Amniotic epithelial cell (primary cell): ENCODE measurements around the gene EMILIN3.

ENCODE experiments used
- DNase-seq: peaks from one replicate; pipeline ENCODE4 v3.0.0-alpha.2; 2010; ENCODE audit warnings: low read depth

Gene EMILIN3

GRCh38 chr20:41366546-41367392 is at the start of gene EMILIN3:
TSS of gene EMILIN3 (minus strand) at chr20:41366818. CDS start at chr20:41366634, 184 bp downstream.
- DNase-seq: no peak

DNA sequence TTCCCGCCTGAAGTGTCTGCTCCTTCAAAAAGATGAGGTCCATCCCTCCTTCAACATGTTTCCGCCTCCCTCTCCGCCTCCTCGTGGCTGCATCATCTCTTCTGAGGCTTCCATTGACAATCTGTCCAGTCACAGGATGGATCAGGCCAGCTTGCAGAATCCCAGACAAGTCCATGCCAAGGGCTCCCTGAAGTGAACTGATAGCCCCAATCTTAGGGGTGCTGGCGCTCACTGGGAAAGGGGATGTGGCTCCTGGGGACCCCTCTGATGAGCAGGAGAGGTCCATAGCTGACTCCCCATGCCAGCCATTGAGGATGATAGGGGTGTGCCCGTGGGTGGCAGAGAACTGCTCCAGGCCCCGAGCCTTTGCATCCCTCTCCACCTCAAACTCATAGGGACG is 48.6 kb upstream of the EMILIN3 start:
- no peak for DNase-seq

GRCh38 chr20:41413169-41413568 is 46.6 kb upstream of the EMILIN3 start:
- DNase-seq: no peak

- no peak for DNase-seq
Measured at GRCh38 chr20:41412324-41413120, 45.9 kb upstream of the EMILIN3 start.

DNA sequence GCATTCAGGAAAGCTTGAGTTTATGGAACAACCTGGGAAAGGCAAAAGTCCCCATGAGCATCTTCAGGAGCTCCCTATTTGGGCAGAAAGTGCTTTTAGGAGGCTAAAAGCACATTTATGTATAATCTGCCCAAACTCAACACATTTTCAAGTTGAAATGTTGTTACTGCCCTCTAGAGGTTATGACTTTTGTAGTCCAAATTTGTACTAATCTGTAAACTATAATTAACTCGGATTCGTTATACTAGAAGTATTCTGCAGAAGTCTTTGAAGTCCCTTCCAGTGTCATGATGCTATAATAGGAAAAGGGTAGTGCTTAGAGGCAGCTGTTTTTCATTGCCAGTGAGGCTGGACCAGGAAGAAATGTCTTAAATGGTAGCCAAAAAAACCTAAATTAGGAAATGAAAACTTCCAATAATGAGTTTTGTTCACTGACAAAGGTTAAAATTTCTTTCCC is 44.8 kb upstream of the EMILIN3 start:
- DNase-seq: peak; percentile 25

- DNase-seq: no peak
Measured at GRCh38 chr20:41408986-41409385, 42.4 kb upstream of the EMILIN3 start.

GRCh38 chr20:41408156-41408794 is 41.7 kb upstream of the EMILIN3 start:
- no peak for DNase-seq

DNA sequence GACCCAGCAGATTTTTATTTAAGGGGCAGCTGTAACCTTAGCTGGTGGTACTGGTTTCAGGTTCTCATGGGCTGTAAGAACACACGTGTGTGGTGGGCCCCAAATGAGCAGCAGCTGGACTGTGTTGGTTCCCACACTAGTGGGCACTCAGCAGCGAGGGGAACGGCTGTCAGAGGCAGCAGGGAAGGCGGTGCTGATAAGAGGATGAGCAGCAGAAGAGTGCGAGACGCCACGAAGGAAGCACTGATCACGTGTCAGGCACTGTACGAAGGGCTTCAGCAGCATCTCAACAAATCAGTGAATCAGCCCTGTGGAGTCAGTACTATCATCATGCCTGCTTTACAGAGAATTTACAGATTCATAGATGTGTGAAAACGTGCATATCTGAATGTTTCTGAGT is 41.0 kb upstream of the EMILIN3 start:
- DNase-seq: peak; percentile 60

DNA sequence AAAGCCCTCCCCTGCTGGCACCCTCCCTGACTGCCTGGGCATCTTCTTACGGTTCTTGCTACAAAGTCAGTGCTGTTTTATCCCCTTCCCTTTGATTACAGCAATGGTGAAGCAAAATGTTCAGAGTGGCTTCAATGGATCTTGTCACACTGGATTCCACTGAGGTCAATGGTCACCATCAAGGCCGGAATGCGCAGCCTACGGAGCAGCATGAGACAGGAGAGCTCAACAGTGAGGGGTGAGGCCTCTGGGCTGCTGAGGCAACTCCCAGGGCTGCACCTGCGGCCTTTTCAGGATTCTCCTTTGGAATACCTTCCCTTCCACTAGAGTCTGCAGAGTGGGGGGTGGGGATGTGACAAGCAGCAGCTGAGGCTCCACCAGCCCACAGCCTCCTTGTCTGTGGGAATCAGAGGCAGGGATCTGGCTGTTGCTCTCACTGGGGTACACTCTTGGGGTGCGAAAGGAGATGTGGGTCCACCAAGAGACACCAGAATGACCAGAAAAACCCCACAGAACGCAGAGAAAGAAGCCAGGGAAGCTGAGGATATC is 40.4 kb upstream of the EMILIN3 start:
- no peak for DNase-seq

DNA sequence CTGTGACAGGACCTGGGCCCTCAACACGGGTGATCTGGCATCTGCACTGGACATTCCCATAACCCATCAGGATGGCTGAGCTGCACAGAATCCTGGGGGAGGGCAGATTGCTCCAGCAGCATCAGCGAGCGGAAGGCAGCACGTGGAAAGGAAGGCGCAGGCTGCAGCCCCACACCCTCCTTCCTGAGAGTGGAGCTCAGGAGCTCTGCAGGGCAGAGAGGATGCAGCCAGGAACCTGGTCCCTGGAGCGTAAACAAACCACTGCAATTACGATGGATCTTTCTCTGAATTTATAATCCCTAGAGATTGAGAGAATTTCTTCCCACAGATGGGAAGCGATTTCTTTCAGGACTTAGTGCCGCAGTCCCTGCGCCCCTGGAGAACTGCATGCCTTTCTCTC is 39.7 kb upstream of the EMILIN3 start:
- no peak for DNase-seq

- DNase-seq: no peak
Measured at GRCh38 chr20:41405436-41405835, 38.8 kb upstream of the EMILIN3 start.

DNA sequence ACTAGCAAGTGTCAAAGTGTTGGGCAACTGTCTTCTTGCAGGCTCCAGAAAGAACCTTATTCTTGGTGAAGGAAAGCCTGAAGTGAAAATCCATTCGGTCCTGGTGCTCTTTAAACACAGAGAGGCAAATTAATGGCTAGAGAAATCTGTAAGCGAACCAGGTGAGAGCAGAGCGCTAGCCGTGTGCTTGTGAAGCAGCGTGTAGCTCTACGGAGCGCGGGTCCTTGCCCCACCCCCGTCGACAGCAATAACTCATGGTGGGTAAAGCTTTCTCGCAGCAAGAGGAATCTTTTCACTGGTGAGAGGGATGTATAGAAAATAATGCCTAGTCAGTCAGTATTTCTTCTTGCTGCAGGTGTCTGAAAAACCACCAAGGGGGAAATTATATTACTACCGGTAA is 37.0 kb upstream of the EMILIN3 start:
- DNase-seq: no peak

DNA sequence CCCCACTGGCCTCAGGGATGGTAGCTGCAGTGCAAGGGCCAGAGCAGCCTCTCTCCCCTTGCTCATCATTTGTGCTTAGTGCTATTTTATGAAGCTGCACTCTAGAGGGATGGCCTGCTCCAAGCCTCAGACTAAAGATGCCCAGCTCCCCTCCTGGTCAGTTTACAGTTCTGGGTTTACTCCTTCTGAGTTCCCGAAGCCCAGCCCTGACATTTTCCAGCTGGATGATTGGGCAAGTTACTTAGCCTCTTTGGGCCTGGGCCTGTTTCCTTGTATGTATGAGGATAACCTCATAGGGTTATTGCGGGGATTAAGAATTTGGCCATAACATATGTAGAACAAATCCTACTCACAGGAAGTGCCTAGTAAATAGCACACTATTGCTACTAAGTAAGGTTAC is 31.8 kb upstream of the EMILIN3 start:
- DNase-seq: peak; percentile 65

- no peak for DNase-seq
Measured at GRCh38 chr20:41395667-41396664, 29.3 kb upstream of the EMILIN3 start.

DNA sequence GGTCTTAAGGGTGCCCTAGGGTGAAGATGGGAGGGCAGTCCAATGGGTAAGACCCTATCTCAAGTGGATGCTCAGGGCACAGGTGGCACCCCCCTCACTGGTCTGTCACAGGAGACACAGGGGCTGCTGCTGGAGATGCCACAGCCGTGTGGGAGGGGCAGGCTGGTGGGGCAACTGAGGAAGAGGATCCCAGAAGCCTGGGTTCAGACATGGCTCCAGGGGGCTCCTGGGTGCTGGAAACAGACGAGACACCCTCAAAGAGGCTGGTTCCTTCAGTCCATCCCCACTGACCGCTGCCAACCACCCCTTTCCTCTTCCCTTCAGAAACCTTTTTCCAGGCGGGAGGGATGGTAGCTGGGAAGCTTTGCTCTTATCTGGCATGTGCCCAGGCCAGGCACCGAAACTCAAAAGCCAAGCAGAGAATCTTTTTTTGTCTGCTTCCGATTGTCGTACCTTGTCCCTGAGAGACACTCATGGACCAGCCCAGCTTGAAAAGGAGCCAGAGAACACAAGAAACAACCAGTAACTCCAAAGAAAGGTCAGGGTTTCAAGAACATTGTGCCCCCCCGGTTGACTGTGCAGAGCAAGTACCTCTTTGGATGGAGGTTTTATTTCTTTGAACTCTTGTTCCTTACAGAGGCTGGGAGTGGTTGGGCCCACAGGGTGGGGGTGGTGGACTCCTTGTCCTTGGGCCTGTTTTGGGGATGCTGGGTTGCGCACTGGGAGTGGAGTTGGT is 28.5 kb upstream of the EMILIN3 start:
- DNase-seq: no peak

DNA sequence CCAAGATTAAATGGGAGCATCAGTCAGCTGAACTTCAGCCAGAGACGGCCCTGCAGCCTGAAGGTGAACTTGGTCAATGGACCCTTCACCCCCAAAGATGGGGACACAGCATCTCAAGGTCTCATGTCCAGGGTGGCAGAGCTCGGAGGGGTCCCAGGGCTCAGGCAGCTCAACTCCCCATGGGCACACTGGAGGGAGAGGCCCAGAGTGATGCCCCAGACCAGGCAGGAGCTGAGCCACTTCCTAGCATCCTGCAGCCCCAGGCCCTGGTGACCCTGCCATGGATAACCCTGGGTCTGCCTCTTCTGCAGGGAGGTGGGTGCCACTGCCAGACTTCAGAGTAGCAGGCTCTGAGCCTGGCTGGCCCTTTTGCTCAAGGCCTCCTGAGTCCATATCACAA is 27.5 kb upstream of the EMILIN3 start:
- DNase-seq: no peak

GRCh38 chr20:41393705-41394066 is 27.1 kb upstream of the EMILIN3 start:
- no peak for DNase-seq

DNA sequence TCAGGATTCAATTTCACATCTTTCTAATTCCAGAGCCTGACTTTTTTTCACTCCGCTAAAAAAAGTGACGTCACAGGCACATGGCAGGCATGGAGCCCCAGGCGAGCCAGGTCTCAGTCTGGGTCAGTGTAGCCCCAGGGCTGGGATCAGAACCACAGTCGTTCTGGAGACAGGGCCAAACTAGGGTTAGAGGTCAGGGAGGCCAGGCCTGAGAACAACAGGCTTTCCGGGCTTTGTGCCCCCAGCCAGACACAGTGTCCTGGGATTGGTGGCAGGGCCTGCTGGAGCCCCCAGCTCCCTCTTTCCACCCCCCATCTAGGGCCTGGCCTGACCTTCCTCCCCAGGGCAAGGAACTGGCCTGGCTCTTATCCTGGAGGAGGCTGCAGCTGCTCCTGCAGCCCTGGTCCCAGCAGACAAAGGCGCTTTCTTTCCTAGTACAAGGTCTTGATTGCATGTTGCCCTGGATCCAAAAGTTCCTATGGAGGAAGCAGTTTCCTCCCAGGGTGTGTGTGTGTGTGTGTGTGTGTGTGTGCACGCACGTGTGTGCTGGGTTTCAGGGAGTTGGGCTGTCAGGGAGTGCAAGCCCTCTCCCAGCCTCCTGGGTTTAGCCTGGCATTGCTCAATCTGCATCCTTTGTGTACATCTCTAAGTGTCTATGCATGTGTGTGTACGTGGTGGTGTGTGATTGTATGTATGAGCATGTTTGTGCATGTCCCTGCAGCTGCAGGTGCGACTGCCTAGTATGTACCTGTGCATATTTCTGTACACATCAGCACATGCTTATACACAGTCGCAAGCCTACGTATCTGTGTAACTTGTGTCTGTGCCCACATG is 26.5 kb upstream of the EMILIN3 start:
- DNase-seq: no peak

GRCh38 chr20:41392295-41392694 is 25.7 kb upstream of the EMILIN3 start:
- DNase-seq: no peak

DNA sequence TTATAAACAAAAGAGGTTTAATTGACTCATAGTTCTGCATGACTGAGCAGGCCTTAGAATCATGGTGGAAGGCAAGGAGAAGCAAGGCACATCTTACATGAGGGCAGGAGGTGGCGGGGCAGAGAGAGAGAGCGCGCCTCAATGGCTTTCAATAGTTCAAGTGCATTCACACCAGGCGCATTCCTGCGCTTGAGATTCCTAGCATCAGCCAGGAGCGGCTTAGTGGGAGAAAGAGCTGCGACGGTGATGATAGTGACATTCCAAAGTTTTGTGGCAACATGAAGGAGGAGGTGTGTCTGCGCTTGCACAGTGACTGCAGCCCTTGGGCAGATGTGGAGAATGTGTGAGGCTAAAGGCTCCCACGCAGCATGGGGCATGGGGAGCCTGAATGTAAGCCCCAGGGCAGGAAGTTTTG is 25.0 kb upstream of the EMILIN3 start:
- DNase-seq: no peak
